ENCODE measurements around the gene CSRNP3.

GRCh38 chr2:165423081-165423480, 46.4 kb upstream of the CSRNP3 start:
- TF ChIP-seq CTCF (conservative IDR thresholded peaks at IDR 0.05) (no peak), EZH2 (IDR thresholded peaks at IDR 0.05; ENCODE audit: low read depth) (no peak)
